Stimulated activated CD8-positive, alpha-beta memory T cell treated with anti-CD3 and anti-CD28 coated beads, Interleukin-12 subunit alpha, Interleukin-12 subunit beta, amount 100 ng/mL, for 1 hour (primary cell): ENCODE data around the gene DEFB129.
"Not testable (repeated sequence)": the region's sequence is repeated elsewhere in the genome, so short reads cannot be mapped to it uniquely, and the experiment has no call there.

Experiments used
- DNase-seq: peaks from one replicate; pipeline ENCODE4 v3.0.0-alpha.2; 2020; ENCODE audit warnings: low read depth

DEFB129 gene

GRCh38 chr20:226958-227357, at the start of gene DEFB129:
TSS of gene DEFB129 (plus strand) at chr20:227258. CDS start at chr20:227289, 31 bp downstream.
- no peak for DNase-seq

DNA sequence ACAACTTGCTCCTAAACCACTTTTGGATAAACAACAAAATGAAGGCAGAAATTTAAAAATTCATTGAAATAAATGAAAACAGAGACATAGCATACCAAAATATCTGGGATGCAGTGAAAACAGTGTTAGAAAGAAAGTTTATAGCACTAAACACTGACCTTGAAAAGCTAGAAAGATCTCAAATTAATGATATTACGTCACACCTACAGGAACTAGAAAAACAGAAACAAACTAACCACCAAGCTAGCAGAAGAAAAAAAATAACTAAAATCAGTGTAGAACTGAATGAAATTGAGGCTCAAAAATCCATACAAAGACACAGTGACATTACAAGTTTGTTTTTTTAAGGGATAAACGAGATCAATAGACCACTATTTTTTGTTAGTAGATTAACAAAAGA, 42.8 kb upstream of the DEFB129 start:
- DNase-seq, result no peak

- no peak for DNase-seq
Measured at GRCh38 chr20:187733-188132, 39.3 kb upstream of the DEFB129 start.

GRCh38 chr20:189611-190010, 37.4 kb upstream of the DEFB129 start, which contains the start of gene DEFB128:
TSS of gene DEFB128 (minus strand) at chr20:189711. CDS start at chr20:189623, 88 bp downstream.
- no peak for DNase-seq

- DNase-seq, result no peak
Measured at GRCh38 chr20:198225-198624, 28.8 kb upstream of the DEFB129 start.

DNA sequence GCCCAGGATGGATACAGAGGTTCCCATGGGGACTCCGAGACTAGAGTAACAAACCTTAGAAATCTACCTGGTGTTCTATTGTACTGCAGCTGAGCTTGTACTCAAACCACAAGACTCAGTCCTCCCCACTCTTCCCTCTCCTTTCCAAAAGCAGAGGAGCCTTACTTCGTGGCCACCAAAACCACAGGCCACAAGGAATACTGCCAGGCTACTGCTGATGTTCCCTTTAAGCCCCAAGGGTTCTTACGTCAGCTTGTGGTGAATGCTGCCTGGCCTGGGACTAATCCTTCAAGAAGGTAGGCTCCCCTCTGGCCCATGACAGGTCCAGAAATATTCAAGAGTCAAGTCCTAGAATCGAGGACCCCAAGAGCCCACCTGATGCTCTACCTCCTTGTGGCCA, 27.1 kb upstream of the DEFB129 start:
- no peak for DNase-seq

DNA sequence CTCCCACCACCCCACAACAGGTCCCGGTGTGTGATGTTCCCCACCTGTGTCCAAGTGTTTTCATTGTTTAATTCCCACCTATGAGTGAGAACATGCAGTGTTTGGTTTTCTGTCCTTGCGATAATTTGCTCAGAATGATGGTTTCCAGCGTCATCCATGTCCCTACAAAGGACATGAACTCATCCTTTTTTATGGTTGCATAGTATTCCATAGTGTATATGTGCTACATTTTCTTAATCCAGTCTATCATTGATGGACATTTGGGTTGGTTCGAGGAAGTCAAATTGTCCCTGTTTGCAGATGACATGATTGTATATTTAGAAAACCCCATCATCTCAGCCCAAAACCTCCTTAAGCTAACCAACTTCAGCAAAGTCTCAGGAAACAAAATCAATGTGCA, 23.4 kb upstream of the DEFB129 start:
- not testable (repeated sequence) for DNase-seq

DNA sequence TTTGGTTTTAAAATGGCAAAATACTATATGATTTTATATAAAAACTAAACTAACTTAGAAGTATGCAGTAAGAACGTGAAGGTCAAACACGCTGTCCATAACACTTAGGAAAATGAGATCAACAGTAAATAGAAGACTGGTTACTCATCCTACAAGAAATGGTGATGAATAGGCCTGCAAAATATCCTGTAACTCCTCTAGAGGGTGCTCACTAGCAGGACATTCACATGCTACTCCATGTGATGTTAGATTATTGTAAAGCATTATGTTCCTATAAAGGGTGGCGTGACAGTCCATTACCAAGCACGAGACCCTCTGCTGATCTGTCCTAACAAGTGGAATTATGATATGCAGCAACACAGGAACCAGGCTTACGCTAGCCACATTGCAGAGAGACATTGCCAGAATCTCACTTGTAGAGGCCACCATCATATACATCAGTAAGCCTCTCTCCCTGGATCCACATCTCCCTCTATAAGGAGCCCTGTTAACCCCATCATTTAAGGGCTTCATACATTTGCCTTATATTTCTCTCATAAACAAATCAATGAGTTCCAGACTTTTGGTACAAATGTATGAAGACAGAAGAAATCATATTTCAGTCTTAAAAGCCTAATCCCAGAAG, 18.0 kb upstream of the DEFB129 start:
- no peak for DNase-seq

- DNase-seq, result no peak
Measured at GRCh38 chr20:210809-211502, 16.1 kb upstream of the DEFB129 start.

GRCh38 chr20:214383-214782, 12.7 kb upstream of the DEFB129 start:
- no peak for DNase-seq

DNA sequence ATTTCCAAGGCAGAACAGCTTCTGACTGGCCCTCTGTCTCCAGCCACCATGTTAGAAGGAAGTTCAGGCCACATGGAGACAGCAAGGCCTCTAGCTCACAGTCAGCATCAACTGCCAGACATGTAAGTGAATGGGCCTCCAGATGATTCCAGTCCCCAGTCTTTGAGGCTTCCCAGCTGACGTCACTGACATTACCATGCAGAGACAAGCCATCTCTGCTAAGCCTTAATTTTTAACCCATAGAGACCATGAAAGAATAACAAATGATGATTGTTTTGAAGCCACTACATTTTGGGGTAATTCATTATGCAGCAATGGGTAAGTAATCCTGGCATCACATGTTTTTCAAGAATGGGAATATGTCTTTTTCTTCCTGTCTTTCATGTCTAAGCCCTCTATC, 11.3 kb upstream of the DEFB129 start:
- DNase-seq, result no peak

GRCh38 chr20:217266-217665, 9.8 kb upstream of the DEFB129 start:
- DNase-seq, result no peak

DNA sequence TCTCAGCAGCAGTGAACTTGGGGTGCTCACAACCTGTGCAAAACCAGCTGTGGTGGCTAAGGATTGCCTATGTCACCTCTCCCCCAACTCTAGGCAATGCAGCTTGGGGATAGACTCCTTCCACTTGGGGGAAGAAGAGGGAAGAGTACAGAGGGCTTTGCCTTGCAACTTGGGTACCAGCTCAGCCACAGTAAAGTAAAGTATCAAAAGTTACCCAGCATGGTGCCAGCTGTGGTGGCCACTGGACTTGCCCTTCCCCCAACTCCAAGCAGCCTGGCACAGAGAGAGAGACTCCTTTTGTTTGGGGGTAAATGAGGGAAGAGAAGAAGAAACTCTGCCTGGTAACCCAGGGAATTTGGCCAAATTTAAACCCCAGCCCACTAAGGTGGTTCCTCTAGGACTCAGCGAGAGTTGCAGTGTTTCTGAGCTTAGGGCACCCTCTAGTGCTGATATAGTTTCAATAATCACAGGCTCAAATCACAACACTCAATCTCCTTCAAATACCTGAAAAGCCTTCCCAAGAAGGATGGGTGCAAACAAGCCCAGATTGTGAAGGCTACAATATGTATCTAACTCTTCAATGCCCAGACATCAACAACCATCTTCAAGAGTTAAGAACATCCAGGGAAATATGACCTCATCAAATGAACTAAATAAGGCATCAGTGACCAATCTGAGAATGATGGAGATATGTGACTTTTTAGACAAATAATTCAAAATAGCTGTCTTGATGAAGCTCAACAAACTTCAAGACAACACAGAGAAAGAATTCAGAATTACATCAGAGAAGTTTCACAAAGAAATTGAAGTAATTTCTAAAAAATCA, 7.6 kb upstream of the DEFB129 start:
- no peak for DNase-seq

DNA sequence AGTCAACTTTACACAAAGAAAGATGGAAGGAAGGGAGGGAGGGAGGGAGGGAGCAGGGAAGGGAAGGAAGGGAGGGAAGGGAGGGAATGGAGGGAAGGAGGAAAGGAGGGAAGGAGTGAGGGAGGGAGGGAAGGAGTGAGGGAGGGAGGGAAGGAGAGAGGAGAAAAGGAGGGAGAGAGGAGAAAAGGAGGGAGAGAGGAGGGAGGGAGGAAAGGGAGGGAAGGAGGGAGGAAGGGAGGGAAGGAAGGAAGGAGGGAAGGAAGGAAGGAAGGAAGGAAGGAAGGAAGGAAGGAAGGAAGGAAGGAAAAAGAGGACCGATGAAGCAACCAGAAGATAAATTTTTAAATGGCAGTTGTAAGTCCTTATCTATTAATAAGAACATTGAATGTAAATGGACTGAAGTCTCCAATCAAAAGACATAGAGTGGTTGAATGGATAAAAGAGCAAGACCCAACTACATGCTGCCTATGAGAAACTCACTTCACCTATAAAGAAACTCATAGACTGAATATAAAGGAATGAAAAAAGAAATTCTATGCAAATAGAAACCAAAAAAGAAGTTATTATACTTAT, 5.7 kb upstream of the DEFB129 start:
- DNase-seq, result no peak

DNA sequence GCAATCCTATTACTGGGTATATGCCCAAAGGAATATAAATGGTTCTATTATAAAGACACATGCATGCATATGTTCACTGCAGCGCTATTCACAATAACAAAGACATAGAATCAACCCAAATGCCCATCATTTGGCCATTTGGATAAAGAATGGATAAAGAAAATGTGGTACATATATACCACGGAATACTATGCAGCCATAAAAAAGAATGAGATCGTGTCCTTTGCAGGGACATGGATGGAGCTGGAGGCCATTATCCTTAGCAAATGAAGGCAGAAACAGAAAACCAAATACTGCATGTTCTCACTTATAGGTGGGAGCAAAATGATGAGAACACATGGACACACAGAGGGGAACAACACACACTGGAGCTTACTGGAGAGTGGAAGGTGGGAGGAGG, 1.2 kb upstream of the DEFB129 start:
- not testable (repeated sequence) for DNase-seq

DNA sequence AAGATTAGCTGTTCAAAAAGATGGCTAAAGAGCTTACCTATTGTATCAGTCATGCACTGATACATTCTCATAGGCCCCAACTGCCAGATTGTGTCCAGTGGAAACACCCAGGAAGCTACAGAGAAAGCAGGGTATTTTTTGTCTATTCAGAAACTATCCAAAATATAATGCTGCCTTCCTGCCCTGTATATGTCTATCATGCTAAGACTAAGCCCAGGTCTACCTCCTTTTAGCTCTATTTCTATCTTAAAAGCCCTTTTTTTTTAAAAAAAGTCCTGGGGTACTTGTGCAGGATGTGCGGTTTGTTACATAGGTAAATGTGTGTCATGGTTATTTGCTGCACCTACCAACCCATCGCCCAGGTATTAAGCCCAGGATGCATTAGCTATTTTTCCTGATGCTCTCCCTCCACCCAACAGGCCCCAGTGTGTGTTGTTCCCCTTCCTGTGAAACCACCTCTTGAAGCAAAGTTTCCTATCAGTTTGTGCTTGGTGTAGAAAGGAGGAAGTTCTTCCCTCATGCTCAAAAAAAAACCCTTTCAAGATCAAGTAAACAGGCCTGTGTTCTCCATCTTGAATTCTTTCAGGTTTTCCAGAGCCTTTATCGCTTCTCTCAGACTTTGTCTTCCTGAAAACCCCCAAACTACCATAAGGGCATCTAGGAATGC, 514 bp downstream of the DEFB129 start:
- DNase-seq, result no peak

GRCh38 chr20:235891-236290, 8.8 kb downstream of the DEFB129 start:
- no peak for DNase-seq

DNA sequence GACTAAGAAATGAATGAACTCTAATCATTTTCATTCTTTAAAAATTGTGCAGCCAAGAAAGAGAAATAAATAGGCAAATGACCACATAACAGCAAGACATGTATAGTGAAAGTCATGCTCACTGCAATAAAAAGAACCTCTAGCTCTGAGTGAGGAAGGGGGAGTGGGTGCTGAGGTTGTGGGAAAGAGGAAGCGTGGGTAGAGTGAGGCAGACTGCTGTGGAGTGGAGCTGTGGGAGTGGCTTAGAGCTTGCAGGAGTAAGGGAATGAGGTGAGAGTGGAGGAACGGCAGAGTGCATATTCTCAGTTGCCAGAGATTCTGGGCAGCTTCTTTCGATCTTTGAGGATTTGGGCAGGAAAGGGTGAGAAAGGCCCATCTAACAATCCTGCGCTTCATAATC, 10.4 kb downstream of the DEFB129 start:
- no peak for DNase-seq

DNA sequence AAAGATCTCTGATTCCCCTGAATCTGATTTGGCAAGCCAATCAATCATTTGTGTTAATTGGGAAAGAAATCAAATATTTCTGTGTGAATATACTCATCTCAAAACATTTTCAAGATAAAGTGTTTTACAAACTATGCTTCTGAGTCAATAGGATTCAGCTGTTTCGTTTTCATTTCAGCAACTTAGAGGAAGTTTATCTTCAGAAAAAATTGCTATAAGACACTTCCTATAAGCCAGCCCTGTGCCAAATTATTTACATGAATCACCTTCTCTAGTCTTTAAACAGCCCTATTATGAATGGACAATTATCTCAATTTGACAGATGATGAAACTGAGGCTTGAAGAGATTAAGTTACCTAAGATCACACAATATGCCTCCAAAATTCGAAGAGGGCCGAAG, 10.9 kb downstream of the DEFB129 start:
- DNase-seq, result no peak

DNA sequence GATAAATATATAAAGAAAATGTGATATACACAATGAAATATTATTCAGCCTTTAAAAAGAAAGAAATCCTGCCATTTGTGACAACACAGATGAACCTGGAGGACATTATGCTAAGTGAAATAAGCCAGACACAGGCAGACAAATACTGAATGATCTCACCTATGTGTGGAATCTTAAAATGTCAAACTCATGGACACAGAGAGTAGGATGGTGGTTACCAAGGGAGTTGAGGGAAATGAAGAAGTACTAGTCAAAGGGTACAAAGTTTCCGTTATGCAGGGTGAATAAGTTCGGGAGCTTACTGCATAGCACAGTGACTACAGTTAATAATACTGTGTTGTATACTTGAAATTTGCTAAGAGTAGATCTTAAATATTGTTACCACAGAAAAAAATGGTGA, 15.8 kb downstream of the DEFB129 start:
- DNase-seq, result no peak

DNA sequence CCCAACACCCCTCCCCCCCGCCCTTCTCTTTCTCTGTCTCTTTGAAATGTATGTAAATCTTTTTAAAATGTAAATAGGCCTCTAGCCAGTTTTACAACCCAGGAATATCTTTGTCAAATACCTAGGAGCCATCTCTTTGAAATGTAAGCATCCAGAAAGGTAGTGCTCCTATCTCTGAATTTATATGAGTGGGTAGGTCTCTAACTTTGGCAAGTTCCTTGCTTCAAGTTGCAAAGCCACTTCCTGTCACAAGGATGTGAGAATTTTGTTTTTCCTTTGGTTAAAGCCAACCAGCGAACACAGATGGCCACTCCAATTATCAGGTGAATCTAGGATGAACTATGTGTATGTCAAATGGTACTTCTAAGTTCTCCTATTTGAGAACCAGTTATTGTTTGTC, 24.3 kb downstream of the DEFB129 start:
- no peak for DNase-seq

- DNase-seq, result no peak
Measured at GRCh38 chr20:252801-253200, 25.7 kb downstream of the DEFB129 start.
